GM18520 (cell line): ENCODE data around the gene MRPS14.
"Not testable (repeated sequence)": the region's sequence is repeated elsewhere in the genome, so short reads cannot be mapped to it uniquely, and the experiment has no call there.

ENCODE experiments used
- ATAC-seq: cut with Tn5 transposase; IDR thresholded peaks from one replicate; pipeline ENCODE4 v1.9.1; 2021; ENCODE audit not compliant: unreplicated experiment

MRPS14 gene

DNA sequence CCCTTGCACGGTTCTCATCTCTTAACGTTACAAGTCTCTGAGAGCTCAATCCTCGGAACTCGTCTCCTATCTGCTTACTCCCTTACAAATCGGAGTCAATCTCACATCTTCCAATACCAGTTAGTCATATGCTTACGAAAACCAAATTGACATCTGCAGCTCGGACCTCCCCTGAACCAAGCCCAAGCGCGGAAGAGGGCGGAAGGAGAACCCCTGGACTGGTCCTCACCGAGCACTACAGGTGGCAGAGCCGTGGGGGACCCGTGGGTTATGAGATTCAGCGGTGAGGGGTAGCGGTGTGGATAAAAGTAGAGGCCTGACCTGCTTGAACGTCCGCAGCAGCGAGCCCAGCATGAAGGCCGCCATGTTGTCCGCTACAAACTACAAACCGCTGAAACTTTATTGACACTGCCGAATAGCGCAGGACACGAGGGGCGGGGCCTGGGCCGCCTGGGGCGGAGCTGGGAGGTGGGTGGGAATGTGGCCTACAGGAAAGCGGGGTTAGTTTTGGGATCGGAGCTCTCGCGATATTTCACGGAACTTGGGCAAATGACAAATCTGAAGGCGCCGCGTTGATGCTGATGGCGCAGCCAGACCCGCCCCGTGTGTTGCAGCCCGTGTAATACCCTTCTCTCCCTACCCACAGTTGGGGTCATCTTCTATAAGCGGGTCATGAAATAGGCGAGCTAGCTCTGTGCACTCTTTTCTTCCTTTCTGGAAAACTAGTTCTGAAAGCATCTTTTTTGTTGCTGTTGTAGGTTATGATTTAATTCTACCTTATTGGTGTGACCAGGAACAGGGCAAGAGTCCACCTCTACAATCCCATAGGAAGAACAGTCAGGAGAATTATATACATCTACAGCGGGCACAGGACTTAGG lies at the start of gene MRPS14:
MRPS14 (minus strand) TSS at position 383 of the 879 bp plus-strand sequence; CDS start at position 366, 17 bp downstream.
- ATAC-seq, result peak; percentile 88

DNA sequence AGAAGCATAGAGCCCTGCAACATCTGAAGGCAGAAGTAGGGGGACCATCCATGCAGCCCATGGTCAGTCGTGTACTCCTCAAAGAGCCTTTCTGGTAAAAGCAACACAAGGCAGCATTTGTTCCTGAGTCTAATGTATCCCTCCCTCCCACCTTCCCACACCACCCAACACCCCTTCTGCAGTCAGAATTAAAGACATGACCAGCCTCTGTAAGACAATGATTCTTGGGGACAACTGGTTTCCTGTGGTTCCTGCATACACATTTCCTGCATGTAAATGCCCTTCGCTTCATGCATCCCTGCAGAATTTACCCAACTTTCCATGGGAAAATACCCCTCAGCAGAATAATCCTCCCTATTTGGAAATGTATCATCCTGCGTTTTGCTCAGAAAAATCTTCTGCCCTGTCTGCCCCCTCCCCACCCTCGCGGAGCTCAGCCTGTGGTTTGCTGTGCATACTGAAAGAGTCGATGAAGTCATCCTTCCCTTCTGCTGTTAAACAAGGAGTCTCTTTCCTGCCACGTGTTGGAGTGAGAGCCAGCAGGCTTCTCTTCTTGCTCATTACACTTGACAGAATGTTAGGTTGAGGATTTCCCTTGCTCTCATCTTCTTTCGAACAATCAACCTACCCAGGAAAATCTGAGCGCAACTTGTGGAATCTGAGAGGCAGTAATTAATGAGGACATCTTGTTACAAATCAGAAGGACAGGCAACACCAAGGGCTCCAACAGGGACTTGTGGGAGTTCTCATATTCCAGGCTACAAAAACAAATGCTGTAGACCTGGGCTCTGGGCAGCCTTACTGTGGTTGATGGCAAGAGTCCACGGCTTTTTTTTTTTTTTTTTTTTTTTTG lies 49.1 kb upstream of the MRPS14 start:
- no peak for ATAC-seq

DNA sequence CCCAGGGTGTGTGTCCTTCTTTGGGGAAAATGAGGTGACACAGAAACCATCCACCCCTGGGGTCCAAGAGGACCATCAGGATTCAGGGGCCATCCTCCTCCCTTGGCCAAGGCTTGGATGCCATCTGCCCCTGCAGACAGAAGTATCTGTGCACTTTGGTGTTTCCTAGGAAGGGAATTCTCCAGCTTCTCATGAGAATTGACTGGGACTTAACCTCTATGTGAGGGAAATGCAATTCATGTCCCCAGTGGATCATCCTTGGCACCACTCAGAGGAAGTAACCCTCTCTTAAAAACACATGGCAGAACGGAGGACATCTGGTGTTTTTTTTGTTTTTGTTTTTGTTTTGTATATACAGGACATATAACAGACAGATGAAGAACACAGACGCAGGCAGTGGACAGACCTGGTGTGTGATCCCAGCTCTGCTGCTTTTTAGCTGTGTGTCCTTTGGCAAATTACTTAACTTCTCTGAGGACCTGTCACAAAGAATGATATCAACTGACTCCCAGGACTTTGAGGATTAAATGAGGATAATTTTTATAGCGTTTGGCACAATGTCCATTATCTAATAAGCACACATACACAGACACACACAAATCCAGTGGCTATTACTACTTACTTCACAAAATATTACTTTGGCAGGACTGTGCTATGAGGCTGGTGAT lies 48.2 kb upstream of the MRPS14 start:
- ATAC-seq, result no peak

DNA sequence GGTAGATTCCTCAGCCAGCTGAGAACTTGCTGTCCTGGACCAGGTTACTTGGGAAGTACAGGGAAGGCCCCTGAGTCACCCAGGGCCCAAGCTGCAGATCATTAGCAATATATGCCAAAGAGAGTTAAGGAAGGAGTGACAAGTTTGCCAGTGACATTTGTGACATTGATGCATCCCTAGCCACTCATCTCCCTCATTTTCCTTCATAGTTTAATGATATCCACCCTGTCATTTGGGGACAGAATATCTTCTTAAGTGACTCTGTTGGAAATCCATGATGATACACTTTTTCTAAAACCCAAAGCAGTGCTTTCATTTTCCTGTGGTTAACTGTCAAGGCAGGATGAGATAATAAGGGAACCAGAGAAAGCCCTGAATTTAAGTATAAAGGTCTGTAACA lies 47.6 kb upstream of the MRPS14 start:
- no peak for ATAC-seq

DNA sequence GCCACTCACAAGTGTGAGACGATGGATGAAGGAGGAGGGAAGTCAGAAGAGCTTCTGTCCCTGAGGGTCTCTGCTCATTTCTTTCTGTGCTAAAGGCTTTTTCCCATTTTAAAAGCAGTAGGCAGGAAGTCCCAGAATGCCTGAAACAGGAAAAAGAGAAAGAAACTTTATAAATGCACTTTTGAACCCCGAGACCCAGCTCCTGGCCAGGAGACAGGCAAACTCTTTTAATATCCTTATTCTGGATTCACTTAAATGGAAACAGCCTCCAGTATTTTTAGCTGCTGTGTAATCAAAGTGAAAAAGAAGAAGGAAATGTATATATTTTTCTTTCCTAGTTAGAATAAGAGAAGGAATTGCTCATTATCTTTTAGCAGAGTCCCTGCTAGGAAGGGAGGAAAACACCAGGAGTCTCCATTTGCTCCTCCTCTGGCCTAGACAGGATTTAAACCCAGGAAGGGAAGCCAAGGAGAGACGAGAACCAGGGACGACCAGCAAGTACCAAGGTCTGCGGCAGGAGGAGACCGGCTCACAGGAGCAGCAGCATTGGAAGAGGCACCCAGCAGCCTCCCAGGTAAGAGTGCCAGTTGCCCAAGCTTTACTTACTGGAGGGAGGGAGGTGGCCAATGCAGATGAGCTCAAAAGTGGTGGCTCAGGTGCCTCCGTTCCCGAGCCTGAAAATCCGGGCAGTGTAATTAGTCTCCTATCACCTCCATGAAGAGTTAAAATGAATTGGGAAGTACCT lies 44.3 kb upstream of the MRPS14 start, which contains the start of gene TNN:
TNN (plus strand) TSS at position 472 of the 745 bp plus-strand sequence. CDS start 9,586 bp downstream, outside the sequence.
- no peak for ATAC-seq

DNA sequence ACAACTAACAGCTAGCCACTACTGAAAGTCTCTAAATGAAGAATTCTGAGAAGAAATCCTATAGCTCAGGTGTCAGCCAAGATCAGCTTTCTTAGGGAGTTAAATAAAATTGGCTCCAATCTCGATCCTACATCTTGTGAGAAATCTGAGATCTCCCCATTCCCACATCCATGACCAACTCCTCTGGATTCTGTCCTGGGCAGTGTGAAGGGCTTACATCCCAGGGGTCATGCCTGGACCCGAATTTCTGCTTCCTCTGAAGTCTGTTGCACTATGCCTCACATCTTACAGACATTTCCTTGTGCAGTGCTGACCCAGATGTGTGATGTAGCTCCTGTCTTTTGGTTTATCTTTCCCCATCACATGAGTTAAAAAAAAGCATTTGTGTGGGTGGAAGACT lies 39.6 kb upstream of the MRPS14 start:
- ATAC-seq, result no peak

DNA sequence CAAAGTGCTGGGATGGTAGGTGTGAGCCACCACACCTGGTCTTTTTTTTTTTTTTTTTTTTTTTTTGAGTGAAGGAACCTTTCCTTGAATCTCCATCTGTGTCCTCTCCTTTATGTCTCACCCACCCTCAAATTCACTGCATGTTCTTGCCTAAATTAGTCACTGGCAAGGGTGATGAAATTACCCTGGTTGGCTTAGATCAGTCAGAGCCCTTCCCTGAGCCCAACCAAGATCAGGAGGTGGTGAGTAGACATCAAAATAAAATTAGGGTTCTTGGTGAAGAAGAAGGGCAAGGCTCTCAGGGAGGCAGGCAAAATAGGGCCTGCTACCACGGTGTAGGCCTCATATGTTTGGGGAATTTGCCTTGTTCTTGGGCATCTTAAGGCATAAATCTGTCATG lies 39.1 kb upstream of the MRPS14 start:
- no peak for ATAC-seq

DNA sequence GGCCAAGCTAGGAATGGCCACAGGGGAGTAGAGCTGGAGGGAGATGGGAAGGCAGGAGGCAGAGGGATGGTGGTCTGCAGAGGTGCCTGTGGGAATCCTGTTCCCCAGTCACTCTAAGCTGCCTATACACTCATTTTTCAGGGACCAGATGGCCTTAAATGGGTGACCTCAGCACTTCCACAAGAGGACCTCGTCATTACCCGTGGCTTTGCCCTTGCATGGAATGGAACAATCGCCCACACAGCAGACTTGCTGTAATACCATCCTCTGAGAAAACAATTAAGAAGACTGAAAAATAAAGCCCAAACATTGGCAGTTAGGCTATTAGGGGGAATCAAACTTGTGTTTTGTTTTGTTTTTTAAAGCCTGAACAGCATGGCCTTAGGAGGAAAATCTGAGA lies 31.5 kb upstream of the MRPS14 start:
- ATAC-seq, result no peak

DNA sequence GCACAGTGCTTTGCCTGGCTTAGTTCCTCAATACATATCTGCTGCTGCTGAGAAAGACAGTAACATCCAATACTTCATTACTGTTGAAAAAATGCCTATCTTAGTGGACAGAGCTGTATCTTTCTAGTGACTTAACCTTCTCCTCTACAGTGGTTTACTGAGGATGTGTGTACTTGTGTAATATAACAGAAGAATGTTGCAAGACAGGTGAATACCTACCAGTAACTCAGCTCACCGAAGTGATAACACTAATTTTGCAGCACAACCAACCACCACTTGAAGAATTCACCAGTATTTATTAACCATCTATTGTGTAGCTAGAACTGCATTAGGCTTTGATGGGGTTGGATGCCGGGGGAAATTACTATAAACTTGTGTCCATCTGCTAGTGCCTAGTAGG lies 27.8 kb upstream of the MRPS14 start:
- no peak for ATAC-seq

DNA sequence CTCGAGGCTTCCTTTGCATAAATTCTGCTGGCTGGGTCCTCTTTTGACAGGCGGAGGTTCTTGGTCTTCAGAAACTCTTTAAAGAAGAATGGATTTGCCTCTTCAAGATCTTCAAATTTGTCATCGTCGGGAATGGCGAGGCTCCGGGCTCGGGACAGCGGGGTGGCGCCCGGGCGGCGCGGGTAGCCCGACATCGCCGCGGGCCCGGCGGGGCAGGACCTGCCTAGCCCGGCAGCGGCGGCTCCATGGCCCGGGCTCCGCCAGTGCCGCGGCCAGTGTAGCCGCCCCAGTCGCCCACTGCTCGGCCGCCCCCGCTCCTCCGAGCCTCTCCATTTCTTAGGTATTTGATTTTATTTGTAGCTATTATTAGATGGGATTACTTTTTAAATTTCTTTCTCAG lies 22.3 kb upstream of the MRPS14 start:
- no peak for ATAC-seq

DNA sequence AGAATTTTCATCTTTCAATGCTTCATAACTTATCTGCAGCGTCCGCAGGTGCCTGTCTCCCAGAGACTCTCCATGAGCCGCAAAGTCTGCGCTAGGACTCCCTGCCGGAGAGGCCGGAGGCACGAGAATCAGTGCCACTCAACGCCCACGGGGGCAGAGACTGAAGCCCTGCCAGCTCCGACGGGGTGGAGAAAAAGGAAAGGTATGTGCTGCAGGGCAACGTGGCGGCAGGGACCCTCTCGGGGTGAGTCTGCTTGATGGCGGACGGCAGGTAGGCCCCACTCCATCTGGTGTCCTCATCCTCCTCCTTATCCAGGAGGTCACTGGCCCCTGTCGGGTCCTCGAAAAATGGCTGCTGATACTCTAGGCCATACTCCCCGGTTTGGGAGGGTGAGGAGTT lies 21.9 kb upstream of the MRPS14 start:
- no peak for ATAC-seq

DNA sequence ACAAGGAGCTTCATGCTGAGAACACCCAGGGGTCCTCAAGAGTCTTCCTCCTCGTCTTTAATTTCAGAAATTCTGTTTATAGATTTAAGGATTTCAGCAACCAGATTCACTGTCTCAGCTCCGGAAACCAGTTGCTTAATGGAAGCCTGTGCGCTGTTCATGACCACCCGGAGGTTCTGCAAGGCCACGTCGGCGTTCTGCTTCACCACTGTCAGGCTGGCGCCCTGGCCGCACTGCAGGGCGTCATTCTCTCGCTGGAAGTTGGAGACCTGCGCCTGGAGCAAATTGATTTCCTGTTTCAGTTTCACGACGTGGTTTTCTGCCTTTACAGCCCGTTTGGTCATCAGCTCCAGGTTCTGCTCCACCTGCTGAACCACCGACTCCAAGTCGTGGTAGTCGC lies 21.4 kb upstream of the MRPS14 start:
- ATAC-seq, result not testable (repeated sequence)

DNA sequence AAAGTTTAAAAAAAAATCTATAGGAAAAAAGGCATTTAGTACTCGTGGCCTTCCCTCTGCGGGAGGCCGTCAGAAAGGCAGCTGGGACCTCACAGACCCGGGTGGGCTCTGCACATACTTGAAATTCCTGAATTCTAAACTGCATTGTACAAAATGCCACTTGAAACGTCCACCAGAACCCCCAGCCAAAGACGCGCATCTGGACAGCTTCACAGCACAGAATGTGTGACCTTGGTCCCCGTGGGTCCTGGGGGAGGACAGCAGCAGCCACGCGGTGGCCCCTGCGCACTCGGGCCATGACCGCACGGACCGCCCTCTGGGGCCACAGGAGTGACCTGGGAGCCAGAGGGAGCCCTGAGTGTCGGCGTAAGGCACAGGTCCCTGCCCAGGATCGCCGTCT lies 20.6 kb upstream of the MRPS14 start:
- no peak for ATAC-seq

DNA sequence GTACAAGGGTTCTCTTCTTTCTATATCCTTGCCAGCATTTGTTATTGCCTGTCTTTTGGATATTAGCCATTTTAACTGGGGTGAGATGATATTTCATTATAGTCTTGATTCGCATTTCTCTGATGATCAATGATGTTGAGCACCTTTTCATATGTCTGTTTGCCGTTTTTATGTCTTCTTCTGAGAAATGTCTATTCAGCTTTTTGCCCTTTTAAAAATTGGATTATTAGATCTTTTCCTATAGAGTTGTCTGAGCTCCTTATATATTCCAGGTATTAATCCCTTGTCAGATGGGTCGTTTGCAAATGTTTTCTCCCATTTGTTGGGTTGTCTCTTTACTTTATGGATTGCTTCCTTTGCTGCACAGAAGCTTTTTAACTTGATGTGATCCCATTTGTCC lies 19.4 kb upstream of the MRPS14 start:
- ATAC-seq, result no peak

DNA sequence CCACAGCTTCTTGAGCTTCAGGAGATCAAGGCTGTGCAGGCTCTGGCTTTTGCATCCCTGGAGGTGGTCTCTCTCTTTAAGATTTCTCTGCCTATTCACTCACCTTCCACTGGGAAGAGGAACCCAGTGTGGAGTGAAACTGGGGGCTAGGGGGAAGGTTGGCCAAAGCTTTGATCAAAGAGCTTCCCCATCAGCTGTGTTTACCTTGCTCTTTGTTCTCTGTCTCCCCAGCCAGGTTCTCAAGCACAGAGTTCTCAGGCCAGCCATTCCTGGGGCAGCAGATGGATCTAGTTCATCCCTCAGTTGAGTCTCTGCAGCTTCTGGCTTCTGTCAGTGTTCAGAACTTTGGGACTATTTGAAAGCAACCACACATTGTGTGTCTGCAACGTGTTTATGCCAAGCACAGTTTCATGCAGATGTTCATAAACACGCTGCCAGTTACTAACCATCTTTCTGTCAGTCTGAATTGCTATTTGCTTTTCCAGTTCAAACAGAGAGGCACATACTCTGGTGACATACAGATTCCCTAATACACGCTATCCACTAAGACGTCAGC lies 17.2 kb upstream of the MRPS14 start:
- no peak for ATAC-seq

DNA sequence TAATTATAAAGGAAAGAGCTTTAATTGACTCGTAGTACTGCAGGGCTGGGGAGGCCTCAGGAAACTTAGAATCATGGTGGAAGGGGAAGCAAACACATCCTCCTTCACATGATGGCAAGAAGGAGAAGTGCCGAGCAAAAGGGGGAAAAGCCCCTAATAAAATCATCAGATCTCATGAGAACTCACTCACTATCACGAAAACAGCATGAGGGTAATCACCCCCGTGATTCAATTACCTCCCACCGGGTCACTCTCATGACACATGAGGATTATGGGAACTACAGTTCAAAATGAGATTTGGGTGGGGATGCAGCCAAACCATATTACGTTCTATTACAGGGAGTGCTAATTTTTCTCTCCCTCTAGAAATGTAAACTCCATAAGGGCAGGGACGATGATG lies 14.2 kb upstream of the MRPS14 start:
- ATAC-seq, result no peak

DNA sequence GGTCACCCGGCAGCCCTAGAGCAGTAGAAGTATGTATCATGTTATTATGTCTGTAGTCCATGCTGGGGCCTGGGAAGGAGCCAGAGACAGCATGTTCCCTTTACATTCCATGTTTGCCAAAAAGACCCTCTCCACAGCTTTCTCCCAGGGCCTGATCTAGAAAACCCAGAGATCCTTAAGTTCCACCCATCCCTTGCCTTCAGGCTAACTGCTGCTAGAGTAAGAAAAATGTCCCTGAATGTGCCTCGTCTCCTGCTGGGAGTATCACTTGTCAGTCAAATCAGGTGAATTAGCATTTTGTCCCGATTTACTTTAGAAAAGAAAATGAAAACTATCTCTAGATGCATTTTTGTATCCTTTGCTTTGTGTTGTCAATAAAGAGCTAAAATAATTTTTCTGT lies 13.3 kb upstream of the MRPS14 start:
- no peak for ATAC-seq

DNA sequence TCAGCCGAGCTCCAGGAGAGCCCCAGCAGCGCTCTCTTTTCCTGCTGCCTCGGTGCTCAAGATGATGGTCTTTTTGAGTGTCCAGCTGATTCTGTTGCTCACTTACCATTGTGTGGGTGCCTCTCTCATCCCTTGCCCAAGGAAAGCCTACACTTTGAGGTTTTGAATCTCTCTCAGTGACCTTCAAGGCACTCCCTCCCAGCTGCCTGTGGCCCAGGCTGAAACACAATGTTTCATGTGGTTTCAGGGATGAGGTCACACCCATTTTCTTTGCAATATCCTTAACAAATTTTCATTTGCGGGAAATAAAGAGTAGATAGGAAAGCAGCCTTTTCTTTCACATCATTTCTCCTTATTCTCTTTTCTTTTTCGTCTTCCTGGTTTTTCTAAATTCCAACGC lies 12.6 kb upstream of the MRPS14 start:
- ATAC-seq, result no peak

DNA sequence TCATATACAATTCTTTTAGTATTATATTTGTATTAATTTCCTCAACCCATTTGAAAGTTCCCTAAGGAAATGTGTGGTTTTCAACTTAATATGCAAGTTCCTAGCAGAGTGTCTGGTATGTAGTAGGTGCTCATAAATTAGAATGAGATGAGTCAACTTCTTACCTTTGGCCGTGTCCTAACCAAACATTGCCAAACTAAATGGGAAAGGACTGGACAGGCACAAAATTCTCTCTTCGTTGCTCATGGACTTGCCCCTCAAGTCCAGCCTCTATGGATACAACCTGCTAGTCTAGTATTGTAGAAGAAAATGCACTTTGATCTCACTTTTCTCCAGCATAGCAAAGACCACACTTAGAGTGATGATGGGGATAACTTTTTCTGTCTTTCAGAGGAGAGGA lies 11.6 kb upstream of the MRPS14 start:
- ATAC-seq, result no peak

DNA sequence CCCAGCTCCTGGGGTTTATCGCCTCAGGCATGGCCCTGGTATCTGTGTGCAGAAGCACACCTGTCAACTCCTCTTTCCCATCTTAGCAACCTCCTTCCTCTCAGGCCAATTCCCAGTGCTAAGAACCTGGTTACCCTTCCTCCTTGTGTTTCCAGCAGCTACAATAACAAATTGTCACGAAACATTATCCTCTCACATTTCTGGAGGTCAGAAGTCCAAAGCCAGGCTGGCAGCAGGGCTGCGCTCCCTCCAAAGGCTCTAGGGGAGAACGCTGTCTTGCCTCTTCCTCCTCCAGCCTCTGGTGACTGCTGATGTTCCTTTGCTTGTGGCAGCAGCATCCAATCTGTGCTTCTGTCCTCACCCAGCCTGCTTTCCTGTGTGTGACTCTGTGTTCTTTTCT lies 10.7 kb upstream of the MRPS14 start:
- ATAC-seq, result no peak
